Esophagus squamous epithelium (tissue), 4 donors: ENCODE results near the gene MTCL1.

Experiments
- CTCF ChIP-seq, 6 experiments: fragments of 450-650 bp in 4 of 6; fragments of 200-600 bp in 2 of 6; sonication (generic) in 2 of 6; IDR thresholded peaks; one replicate each; pipeline ENCODE4 v1.5.1; 2016 to 2019; ENCODE audit warnings: antibody characterized with exemption in 6 of 6, mild to moderate bottlenecking in 4 of 6, moderate library complexity in 4 of 6
- POLR2A ChIP-seq, 4 donors: fragments of 450-650 bp; IDR thresholded peaks; one replicate each; pipeline ENCODE4 v1.6.1; 2017; ENCODE audit warnings: antibody characterized with exemption in 4 of 4, mild to moderate bottlenecking in 4 of 4, moderate library complexity in 3 of 4

DNA sequence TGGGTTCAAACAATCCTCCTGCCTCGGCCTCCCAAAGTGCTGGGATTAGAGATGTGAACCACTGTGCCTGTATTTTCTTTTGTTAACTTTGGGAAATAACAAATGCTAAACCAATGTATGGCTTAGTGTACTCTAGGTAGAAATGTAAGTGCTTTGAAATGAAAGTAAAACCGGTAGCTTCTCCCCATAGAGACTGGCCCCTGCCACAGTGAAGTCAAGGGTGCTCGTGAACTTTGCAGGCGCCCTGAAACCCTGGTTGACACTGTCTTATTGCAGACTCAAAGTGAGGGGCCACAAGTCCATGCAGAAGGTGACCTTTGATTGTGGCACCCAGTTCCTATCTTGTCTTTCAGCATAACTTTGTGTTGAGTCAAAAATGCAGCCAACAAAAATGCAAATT lies 24.2 kb upstream of the MTCL1 start:
- no peak for TF ChIP-seq CTCF (IDR thresholded peaks at IDR 0.05)
- no peak for TF ChIP-seq POLR2A (IDR thresholded peaks at IDR 0.05)
